GM21360 (cell line): ENCODE results near the gene FLOT1.

Source experiments
- ATAC-seq: cut with Tn5 transposase; IDR thresholded peaks from one replicate; pipeline ENCODE4 v1.9.1; 2021; ENCODE audit warnings: mild to moderate bottlenecking, moderate library complexity; ENCODE audit not compliant: unreplicated experiment

Gene FLOT1

GRCh38 chr6:30747902-30748769, 5.6 kb upstream of the FLOT1 start:
- ATAC-seq, result no peak

- no peak for ATAC-seq
Measured at GRCh38 chr6:30747300-30747687, 4.8 kb upstream of the FLOT1 start.

GRCh38 chr6:30744054-30744805, 1.7 kb upstream of the FLOT1 start, which contains the start of gene IER3:
TSS of gene IER3 (minus strand) at chr6:30744547. CDS start at chr6:30744518, 29 bp downstream.
- ATAC-seq, result no peak

GRCh38 chr6:30743099-30744053, 889 bp upstream of the FLOT1 start:
- no peak for ATAC-seq

- no peak for ATAC-seq
Measured at GRCh38 chr6:30741789-30742315, 635 bp downstream of the FLOT1 start.

- no peak for ATAC-seq
Measured at GRCh38 chr6:30741063-30741779, 1.3 kb downstream of the FLOT1 start.

- no peak for ATAC-seq
Measured at GRCh38 chr6:30740540-30740870, 2.0 kb downstream of the FLOT1 start.

- ATAC-seq, result no peak
Measured at GRCh38 chr6:30738532-30738931, 4.0 kb downstream of the FLOT1 start.

GRCh38 chr6:30735668-30736314, 6.7 kb downstream of the FLOT1 start:
- no peak for ATAC-seq

GRCh38 chr6:30732237-30732943, 10.1 kb downstream of the FLOT1 start:
- no peak for ATAC-seq

GRCh38 chr6:30730601-30731435, 11.7 kb downstream of the FLOT1 start:
- peak; percentile 54 for ATAC-seq

GRCh38 chr6:30727920-30728553, 14.4 kb downstream of the FLOT1 start:
- no peak for ATAC-seq

GRCh38 chr6:30726506-30727413, 15.7 kb downstream of the FLOT1 start:
- ATAC-seq, result no peak

GRCh38 chr6:30725713-30726505, 16.6 kb downstream of the FLOT1 start:
- ATAC-seq, result no peak

- ATAC-seq, result no peak
Measured at GRCh38 chr6:30724906-30725667, 17.4 kb downstream of the FLOT1 start.
